CD4-positive, alpha-beta T cell treated with Interferon gamma for 1 hour (primary cell): ENCODE data around the gene METRNL.
A peak's percentile ranks its signal among the peaks of the same experiment; 100 is the strongest.
"Not testable (repeated sequence)": the region's sequence is repeated elsewhere in the genome, so short reads cannot be mapped to it uniquely, and the experiment has no call there.

Experiments used
- DNase-seq: peaks from one replicate; pipeline ENCODE4 v3.0.0-alpha.2; 2020

METRNL gene

DNA sequence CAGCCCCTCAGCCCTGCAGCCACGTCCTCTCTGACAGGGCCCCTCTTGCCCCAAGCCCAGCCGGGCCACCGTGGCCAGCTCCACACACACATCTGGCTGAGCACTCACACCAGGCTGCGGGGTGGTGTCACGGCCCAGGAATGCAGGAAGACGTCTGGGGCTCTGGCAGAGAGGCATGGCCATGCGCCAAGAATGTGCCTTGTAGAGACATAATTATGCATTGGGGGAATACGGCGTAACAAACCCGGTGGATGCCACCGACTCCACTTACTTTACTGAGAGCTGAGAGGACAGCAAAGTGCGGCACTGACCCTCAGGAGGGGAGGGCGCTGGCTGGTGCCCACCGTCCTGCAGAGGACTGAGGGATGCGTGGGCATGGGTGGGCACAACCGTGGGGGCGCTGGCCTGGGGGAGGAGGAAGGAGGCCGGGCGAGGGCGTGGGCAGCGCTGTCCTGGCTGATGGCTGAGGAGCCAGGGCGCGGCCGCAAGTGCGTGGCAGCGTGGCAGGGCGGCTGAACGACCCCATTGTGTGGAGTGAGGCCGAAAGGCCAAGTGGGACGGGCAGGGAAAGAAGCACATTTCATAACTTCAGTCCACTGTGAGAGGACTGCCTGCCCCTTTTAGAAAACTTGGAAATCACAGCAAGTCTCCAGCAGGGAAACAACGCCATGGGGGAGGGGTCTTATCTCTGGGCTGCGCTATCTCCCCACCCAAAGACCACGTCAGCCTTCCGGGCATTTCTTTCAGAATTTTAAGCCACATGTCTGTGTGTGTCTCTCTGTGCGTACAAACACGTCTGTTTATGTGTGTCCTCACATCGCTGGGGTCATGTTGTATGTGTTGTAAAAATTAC, 30.6 kb downstream of the METRNL start:
- DNase-seq, result no peak

DNA sequence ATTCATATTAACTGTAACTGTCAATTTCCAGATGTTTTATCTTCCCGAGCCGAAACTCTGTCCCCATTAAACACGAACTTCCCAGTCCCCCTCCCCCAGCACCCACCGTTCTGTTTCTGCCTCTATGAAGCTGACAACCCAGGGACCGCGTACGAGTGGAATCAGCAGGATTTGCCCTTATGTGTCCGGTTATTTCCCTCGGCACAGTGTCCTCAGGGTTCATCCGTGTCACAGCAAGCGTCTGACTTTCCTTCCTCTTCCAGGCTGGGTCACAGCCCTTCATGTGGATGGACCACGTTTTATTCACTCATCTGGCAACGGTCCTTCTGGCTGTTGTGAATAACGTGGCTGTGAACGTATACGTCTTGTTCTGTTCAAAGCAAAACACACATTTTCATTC, 31.3 kb downstream of the METRNL start:
- DNase-seq, result no peak

DNA sequence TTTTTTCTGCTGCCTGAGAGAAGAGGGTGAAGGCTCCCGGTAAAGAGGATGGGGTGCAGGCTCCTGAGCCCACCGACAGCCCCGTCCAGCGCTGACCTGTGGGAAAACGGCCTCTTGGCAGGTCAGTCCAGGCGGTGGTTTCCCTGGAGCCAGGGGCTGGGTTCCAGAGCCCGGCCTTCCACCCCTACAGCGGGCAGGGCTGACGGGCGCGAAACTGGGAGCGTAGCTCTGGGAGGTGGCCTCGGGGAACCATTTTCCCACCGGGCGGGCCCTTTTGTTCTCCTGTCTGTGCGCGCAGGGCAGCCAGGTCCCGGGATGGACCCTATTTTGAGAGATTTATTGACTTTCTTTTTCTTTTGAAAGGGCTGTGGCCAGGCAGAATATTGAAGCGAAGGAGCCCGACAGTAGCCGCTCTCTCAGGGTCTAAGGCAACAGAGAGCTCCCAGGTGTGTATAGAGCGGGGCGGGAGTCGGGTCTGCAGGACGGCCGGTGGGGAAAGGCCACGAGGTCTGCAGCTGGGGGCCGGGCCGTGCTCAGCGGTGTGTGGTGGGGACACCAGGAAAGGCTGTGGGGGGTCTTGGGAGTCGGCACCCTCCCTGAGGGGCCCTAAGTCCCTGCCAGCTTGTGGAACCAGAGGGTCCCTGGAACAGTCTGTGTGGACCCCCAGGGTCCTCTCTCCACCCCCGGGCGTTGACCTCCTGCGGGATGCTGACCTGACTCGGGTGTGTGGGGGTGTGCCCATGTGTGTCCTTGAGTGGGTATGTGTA, 32.3 kb downstream of the METRNL start:
- no peak for DNase-seq

DNA sequence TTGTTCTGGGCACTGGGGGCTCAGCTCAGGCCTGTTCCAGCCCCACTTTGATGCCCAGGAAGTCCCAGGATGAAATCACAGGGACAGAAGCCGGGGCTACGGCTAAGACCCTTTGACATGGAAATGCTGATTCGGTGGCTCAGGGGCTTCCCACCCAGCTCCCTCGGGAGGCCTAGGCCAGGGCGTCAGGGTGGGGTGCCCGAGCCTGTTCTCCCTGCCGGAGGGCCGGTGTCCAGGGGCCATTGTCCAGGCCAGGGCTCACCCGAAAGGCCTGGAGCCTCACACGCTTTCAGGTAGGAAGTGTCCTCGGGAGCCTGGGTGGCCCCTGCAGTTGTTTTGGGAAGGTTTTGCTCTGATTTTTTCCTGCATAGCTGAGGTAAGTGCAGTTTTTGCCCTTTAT, 34.0 kb downstream of the METRNL start:
- no peak for DNase-seq

DNA sequence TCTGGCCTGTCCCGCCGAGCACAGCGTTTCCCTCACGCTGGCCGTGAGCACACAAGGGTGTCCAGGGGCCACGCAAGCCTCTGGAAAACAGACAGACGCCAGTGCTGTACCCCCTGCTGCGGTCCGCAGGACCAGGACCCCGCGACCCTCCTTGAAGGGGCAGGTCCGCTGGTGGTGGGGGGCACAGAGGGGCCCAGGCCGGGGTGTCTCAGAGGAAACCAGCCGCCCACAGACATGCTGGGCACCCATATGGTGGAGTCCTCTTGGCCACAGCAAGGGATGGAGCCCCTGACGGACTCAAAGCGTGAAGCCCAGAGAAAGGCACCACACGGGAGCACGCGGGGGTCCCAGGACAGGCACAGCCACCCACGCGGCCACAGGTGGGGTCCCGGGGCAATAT, 34.4 kb downstream of the METRNL start:
- no peak for DNase-seq

GRCh38 chr17:83114706-83115105, 35.3 kb downstream of the METRNL start:
- no peak for DNase-seq

DNA sequence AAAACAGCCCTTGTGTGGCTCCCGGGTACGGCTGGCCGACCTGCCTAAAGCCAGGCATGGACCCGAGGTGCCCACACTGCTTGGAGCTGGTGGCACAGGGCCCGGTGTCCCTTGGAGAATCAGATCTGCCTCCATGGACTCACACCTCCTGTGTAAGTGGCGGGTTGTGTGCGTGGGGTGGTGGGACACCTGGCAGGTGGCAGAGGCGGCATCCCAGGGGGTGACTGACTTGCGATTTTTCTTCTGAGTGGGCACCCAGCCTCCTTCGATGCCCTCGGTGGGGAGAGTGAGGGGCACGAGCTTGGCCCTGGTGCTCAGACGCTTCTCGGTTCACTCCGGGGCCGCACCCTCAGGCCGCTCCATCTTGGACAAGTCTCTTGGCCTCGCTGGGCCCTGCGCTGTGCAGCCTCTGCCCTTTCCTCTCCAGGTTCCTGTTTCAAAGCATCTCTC, 35.8 kb downstream of the METRNL start:
- no peak for DNase-seq

- DNase-seq, result no peak
Measured at GRCh38 chr17:83115832-83116231, 36.4 kb downstream of the METRNL start.

- DNase-seq, result no peak
Measured at GRCh38 chr17:83116311-83116771, 36.9 kb downstream of the METRNL start.

DNA sequence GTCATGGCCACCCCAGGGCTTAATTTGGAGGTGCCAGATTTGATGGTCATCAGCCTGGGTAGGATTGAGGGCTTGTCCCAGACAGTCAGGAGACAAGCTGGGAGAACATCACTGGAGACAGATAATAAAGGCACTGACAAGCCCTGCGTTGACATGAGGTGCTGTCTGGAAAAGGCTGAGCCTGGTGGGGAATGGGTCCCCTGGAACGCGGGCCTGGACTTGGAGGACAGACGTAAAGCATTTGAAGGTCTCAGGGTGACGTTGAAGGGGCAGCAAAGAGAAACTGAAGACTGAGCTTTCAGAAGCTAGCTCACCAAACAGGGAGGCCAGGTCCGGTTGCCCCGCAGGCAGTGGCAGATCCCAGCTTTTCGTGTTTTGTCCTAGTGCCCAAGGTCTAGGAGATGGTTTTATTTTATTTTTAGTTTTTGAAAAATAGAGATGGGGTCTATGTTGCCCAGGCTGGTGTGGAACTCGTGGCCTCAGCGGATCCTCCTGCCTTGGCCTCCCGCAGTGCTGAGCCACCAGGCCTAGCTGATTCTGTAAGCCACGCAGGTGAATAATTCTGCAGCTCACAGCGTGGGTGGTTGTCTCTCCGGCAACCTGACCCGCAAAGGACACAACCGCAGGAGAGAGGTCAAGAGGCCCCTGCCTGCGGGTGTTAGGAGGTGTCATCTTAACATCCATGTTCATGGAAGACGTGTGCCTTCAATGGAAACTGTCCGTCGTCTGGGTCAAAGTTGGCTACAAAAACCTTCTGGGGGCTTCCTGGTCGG, 37.6 kb downstream of the METRNL start:
- no peak for DNase-seq

DNA sequence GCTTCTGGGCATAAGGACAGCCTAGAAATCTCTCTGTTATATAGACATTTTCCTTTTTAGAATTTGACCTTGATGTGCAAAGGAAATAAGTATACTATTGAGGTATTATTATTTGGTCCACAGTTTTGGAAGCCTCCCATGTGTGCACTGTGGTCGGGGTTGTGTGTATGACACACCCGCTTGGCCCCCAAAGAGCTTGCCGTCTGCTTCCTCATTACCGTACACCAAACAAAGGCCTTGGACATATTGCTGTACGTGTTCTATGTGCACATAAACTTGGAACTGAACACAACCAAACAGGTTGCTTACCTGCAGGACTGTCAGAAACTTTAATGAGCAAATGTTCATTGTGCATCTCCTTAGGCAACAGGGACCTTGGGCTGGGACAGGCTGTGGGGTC, 38.2 kb downstream of the METRNL start:
- no peak for DNase-seq

DNA sequence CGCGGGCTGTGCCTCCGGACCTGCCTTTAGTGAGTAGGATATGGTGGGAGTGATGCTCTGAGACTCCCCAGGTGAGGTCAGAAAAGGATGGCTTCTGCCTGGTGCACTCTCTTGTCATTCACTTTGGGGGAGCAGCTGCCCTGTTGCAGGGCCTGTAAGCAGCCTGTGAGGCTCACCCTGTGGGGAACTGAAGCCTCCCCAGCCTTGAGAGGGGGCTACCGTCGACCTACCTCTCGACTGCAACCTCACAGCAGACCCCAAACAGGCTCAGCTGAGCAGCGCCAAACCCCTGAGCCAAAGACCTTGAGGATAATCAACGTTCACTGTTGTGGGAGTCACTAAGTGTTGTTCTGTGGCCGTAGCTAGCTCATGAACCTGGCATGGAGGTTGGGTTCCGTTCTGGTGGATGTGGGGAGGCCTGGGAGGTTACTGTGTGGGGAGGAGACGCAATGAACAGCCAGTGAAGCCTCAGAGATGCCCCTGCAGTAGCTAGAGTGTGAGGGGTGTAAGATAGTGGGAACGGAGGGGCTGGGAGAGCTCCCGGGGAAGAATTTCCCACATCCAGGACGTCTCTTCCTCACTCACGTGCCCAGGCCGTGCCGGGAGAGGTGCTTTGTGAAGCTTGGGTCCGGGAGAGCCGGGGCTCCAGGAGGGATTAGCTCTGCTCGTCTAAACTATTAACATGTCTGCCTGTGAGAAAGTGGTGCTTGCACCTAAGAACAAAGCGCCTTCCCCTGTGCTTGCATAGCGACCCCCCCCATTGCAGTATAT, 38.8 kb downstream of the METRNL start:
- DNase-seq, result no peak

- peak; percentile 71 for DNase-seq
Measured at GRCh38 chr17:83119987-83120864, 40.8 kb downstream of the METRNL start.

DNA sequence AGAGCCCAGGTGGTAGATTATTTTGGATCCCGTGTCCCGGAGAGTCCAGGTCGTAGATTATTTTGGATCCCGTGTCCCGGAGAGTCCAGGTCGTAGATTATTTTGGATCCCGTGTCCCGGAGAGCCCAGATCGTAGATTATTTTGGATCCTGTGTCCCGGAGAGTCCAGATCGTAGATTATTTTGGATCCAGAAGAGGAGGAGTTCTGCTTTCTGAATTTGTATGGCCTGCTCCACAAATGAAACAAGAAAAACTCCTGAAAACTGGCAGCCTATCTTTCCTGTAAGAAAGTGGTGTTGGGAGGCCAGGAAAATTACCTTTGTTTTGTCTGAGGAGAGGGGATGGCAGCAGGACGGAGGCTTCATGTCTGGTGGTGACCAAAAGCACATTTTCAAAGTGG, 42.1 kb downstream of the METRNL start:
- not testable (repeated sequence) for DNase-seq

DNA sequence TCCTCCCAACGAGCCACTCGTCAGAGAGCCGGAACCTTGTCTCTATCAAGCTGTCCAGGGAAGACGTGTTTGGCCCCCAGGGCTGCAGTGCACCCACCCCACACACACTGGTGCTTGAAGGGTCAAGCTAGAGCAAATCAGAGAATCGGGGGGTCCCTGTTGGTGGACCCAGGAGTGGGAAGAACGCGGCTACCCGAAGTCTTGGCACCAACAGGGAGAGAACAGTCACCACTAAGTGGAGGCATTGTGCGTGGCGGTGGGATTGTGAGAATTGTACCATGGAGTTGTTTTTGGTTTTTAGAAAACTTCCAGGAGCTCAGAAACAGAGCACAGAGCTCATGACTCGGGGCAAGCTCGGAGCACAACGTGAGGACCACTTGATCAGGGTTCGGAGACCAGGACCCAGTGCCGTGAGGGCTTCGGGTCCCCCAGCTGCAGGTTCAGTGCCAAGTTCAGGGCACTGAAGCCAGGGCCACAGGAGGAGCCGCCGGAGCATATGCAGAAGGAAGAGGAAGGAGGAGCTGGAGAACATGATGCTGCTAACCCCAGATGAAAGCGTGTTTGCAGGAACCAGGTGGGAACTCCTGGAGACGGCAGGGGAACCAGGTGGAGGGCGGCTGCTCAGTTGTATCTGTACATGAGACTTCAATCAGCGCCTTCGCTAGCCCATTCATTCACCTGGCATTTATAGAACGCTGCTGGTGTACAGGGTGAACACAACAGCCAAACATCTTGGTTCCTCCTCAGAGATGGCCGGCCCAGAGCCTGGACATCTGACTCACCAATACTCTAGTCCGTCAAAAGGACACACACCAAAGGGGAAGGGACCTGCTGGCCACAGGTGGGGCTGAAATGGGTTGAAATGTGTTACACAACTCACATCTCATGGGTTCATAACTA, 42.8 kb downstream of the METRNL start:
- DNase-seq, result no peak

GRCh38 chr17:83122834-83123233, 43.4 kb downstream of the METRNL start:
- no peak for DNase-seq

- DNase-seq, result peak; percentile 30
Measured at GRCh38 chr17:83123896-83124801, 44.7 kb downstream of the METRNL start.

GRCh38 chr17:83124871-83125514, 45.6 kb downstream of the METRNL start:
- DNase-seq, result peak; percentile 51
